HL-60/S4 treated with phorbol 12-myristate 13-acetate at 8.2 ng/mL for 4 days and 3 days (cell line): ENCODE data around the gene HBP1.

Source experiments
- in situ Hi-C: fragments of 300-500 bp; cut with MboI; formaldehyde crosslinking; loops from 2 replicates; pipeline ENCODE4 v1.15.0; 2022; ENCODE audit warnings: low sequenced_read_pairs

The HBP1 gene

DNA sequence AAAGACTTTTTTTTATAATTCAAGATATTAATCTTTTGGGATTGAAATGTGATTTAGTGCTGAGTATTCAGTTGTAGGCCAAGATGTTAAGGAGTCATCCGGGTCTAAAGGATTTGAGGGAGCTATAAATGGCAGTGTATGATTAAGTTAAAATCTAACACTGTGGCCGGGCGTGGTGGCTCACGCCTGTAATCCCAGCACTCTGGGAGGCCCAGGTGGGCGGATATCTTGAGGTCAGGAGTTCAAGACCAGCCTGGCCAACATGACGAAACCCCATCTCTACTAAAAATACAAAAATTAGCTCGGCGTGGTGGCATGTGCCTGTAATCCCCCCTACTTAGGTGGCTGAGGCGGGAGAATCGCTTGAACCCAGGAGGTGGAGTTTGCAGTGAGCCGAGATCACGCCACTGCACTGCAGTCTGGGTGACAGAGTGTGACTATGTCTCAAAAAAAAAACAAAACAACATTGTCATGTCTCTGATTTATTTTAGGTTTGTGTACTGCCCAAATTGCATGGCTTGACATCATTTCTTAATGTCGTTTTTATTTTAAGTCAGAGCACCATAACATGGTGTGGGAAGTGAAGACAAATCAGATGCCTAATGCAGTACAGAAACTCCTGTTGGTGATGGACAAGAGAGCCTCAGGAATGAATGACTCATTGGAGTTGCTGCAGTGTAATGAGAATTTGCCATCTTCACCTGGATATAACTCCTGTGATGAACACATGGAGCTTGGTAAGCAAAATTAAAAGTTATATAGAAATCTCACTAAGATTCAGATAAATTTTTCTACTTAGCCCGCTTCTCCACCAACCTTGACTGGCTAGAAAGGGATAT is 10.7 kb downstream of the HBP1 start:
- in situ Hi-C loops, result no loop called here

DNA sequence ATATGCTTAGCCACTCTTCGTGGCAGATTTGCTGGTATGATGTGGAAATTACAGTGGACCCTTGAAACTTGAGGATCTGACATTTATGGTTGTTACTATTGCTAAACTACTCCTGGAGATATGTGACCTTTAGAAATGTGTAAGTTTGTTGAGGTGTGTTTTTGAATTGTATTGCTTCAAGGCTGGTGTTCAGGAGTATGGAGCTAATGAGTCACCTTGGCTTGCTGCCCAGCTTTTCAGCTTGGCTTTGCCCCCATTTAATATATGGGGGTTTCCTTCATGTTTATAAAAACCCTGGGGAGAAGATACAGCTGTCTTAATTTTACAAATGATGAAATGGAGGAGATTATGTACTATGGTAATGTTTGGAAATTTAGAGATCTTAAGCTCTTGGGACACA is 11.6 kb downstream of the HBP1 start:
- in situ Hi-C loops, result no loop called here

DNA sequence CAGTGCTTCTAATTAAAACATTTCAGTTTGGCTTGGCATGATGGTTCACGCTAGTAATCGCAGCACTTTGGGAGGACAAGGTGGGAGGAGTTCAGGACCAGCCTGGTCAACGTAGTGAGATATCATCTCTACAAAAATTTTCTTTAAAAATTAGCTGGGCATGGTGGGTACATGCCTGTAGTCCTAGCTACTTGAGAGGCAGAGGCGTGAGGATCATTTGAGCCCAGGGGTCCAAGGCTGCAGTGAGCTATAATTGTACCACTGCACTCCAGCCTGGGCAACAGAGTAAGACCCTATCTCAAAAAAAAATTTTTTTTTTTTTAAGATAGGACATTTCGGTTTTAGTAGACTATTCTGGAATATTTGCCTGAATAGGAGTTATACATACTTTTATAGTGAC is 12.4 kb downstream of the HBP1 start:
- in situ Hi-C loops, result no loop called here

DNA sequence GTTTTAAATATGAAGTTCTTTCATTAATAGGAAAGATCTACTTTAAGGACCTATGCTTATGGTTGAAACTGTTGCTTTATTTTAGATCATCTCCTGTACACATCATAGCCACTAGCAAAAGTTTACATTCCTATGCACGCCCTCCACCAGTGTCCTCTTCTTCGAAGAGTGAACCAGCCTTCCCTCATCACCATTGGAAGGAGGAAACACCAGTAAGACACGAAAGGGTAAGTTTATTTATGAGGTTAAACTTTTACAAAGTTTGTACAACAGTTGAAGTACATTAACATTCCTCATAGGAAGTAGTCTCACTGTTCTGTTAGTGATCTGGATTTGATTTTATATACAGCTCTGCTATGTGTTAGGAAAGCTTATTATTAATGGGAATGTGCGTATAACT is 16.9 kb downstream of the HBP1 start:
- in situ Hi-C loops, result no loop called here

GRCh38 chr7:107186240-107186639 is 17.4 kb downstream of the HBP1 start:
- in situ Hi-C loops, result no loop called here

GRCh38 chr7:107187774-107188173 is 19.0 kb downstream of the HBP1 start:
- in situ Hi-C loops, result no loop called here

DNA sequence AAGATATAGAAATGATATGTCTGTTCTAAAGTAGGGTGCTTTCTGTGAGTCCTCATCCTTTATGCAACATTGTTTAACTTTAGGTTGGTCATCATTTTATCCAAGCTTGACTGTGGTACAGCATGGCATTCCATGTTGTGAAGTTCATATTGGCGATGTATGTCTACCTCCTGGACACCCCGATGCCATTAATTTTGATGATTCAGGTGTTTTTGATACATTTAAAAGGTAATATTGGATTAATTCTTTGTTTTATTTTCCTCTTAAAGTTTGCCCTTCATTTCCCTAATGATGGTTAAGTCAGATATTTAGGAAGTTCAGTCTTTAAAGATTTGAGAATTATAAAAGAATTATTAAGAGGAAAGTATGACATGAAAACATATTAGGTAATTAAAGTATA is 21.3 kb downstream of the HBP1 start:
- in situ Hi-C loops, result no loop called here

GRCh38 chr7:107194052-107194451 is 25.2 kb downstream of the HBP1 start:
- in situ Hi-C loops, result no loop called here

- in situ Hi-C loops, result no loop called here
Measured at GRCh38 chr7:107196834-107197610, 28.2 kb downstream of the HBP1 start.

GRCh38 chr7:107201795-107202450 is 33.1 kb downstream of the HBP1 start:
- in situ Hi-C loops, result no loop called here

GRCh38 chr7:107203607-107204006 is 34.8 kb downstream of the HBP1 start:
- in situ Hi-C loops, result no loop called here

DNA sequence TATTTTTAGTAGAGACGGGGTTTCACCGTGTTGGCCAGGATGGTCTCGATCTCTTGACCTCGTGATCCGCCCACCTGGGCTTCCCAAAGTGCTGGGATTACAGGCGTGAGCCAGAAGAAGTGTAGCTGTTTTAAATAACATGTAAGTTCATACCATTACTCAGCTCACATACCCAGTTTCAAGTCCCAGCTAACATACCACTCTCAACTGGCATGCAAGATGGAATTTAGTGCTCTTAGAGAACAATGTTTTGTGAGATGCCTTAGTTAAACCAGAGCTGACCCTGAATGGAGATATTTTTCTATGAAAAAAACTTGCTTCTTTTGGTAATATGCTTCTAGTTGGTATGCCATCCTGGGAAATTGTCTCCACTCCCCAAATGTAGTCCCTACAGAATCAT is 37.3 kb downstream of the HBP1 start:
- in situ Hi-C loops, result no loop called here

DNA sequence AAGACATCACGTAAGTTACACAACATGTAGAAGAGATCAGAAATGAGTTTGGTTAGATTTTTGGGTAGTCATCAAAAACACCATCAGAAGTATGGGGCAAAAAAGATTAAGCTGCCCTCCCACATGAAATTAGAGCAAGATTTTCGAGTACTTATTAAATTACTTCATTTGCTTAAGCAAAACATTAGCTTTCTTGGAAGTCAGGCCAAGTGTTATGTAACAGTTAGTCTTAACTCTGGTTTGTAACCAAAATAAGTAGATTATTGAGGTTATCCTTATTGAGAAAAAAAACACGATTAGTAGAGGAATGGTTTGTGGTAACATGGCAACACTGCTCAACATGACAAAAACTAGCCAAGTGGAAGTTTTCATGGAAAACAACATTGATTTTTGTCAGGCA is 37.9 kb downstream of the HBP1 start:
- in situ Hi-C loops, result no loop called here

DNA sequence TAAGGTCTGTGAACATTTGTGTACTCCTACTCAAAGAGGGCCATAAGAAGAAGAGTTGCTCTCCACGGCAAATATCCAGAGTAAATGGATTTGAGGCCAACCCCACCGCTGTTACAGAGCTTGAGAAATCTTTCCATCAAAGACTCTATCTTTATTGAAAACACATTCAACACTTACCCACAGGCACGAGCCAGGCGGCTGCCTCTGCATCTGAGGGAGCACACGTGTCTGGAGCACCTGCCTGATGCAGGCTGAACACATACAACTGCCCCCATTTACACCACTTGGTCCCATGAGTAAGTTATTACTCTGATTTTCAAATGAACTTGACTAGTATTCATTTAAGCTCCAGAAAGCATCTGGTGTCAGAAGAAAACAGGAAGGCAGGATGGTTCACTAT is 38.7 kb downstream of the HBP1 start:
- in situ Hi-C loops, result no loop called here

DNA sequence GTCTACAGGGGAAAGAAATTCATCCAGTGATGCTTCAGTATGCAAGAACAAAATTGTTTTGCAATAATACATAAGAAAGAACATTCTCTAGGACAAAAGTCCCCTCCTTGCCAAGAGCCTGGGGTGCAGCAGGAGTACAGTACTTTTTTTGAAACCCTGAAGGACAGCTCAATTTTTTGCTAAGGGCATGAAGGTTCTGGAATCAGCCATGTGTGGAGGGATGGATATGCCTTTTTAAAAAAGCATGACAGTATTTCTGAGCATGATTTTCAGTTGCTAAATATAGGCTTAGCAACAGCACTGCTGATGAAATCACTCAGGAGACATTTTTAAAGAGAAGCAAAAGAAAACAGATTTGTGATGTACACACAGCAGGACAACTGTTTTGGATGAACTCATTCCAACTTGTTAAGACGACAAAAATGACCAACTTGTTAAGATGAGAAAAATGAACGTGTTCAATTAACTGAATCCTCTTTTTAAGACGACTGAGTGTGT is 39.3 kb downstream of the HBP1 start:
- in situ Hi-C loops, result no loop called here

DNA sequence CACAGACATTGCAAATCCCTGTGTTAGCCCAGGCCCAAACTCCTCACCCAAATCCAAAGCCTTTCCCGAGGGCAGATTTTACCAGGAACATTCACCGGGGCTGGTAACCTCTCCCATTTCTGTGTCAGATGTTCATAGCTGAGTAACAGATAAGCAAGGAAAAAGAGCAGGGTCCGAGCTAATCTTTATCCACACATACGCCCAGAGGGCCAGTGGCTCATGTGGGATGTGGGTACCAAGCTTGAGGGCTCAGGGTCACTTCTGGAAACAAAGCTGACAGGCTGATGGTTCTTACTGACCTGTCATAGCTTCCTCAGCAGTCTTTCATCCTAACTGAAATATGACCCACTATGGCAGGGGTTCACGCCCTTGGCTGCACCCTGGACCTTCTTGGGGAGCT is 39.8 kb downstream of the HBP1 start:
- in situ Hi-C loops, result no loop called here

DNA sequence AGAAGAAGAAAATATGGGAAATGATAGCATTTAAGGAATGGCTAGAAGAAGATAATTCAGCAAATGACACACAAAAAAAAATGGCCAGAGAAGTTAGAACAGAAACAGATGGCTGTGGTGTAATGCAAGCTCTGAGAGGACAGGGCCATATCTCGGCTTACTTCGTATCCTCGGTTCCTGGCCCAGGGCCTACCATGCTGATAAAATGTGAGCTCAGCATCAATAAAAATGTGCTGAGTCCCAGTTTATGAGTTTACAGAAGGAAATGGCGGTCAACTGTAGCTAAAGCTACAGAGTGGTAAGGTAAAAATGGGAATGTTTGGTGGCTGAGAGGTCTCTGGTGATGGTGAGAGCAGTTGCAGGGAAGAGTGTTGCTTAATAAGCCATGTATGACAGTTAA is 40.8 kb downstream of the HBP1 start:
- in situ Hi-C loops, result no loop called here

GRCh38 chr7:107210400-107210799 is 41.6 kb downstream of the HBP1 start:
- in situ Hi-C loops, result no loop called here

DNA sequence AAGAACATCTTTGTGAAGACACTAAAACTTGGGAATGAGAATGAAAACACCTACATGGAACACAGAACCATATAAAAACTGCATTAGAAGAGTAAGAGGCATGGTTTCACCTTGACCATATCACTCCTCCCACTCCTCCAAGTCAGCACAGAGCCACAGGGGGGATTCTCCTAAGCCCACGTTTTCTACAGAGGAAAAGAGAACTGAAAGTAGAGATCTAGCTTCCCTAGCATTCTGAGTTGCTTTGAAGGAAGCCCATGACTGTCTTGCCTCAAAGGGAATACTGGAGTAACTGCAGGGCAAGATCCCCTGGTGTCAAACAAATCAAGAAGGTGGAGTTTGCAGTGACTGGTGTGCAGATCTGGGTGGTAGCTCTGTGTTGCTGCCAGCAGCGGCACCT is 43.9 kb downstream of the HBP1 start:
- in situ Hi-C loops, result no loop called here

DNA sequence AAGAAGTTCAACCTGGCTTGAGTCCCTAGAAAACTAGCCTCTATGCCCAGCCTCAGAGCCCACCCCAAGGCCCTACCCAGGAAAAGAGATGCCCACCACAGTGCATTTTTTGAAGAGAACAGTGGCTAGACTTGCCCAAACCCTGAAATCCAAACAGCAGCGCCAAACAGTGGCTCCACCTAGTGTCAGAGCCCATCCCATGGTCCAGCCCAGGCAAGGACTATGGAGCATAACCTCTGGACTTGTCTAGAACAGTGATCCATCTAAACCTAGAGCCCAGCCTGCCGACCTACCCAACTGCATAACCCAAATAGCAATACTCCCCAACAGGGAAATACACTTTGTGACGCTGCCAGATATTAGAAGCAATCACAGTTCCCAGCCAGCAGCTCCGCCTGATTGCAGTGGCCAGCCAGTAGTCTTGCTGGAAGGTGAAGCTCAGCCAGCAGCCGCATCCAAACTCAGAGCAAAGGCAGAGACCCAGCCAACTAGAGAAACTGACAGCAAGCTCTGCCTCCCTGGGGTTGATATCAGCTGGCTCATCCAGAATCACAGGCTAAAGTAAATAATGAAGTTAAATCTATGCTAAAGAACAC is 44.5 kb downstream of the HBP1 start:
- in situ Hi-C loops, result no loop called here

DNA sequence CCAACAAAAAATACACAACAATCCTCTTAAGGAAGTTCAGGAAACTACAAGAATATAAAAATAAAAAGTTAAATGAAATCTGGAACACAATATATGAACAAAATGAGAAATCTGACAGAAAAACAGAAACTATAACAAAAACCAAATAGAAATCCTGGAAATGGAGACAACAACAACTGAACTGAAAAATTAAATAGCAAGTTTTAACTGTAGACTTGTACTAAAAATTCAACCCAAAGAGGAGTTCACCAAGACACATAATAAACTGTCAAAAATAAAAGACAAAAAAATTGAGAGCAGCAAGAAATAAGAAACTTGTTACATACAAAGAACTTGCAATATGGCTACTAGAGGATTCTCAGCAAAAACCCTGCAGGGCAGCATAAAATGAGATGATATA is 45.1 kb downstream of the HBP1 start:
- in situ Hi-C loops, result no loop called here
